NCI-H82 treated with DMSO at 0.1 percent for 48 hours (cell line): ENCODE measurements around the gene IL11.
A peak's percentile ranks its signal among the peaks of the same experiment; 100 is the strongest.
"Not testable (repeated sequence)": the region's sequence is repeated elsewhere in the genome, so short reads cannot be mapped to it uniquely, and the experiment has no call there.

Source experiments
- DNase-seq: peaks from one replicate; lab custom pipeline; 2025; ENCODE audit not compliant: unreplicated experiment; lab: John Stamatoyannopoulos, UW

The IL11 gene

GRCh38 chr19:55370305-55370988 lies at the start of gene IL11:
TSS of gene IL11 (minus strand) at chr19:55370463. CDS start at chr19:55370310, 153 bp downstream.
- no peak for DNase-seq

DNA sequence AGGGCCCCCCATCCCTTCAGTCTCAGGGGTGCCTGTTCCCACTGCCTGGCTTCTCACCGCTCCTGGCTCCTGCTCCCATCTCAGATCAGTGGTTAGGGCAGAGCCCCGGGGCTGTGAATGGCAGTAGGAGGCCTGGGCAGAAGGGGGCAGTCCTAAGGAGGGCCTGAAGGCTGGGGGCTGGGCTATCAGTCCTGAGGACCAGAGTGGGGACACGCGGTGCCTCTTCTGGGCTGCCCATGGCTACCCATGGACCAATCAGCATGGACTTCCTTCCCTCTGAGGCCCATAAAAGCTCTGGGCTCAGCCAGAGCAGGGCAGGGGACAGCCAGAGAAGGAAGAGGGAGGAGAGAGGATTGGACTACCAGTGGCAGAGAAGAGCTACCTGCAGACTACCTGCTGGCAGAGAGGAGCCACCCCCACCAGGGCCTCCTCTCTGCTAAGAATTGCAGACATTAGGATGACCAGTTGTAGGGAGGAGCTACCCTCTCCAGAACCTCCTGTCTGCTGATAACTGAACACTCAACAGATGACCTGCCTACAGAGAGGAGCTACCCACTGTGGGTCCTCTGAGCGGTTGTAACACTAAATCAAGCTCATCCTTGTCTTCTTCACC lies 49.5 kb upstream of the IL11 start:
- no peak for DNase-seq

DNA sequence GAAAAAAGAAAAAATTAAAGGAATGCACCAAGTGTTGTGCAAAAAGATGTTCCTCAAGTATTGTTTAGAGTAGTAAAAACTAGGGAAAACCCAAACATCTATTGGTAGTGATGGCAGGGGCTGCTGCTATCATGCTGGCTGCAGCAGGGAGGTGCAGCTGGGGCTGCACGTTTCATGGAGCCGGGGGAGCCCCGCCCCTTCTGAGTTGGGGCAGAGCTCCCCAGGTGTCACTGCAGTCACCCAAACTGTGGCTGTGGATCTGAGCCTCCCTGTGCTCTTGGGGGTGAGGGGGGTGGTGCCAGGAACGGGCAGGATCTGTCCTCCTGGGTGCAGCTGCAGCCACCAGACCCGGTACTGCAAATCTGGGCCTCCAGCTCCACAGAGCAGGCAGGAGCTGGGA lies 48.8 kb upstream of the IL11 start:
- DNase-seq = no peak

GRCh38 chr19:55418185-55418584 lies 47.9 kb upstream of the IL11 start:
- DNase-seq = peak; percentile 63

- DNase-seq = no peak
These were observed 39.9 kb upstream of the IL11 start for GRCh38 chr19:55410168-55410567.

DNA sequence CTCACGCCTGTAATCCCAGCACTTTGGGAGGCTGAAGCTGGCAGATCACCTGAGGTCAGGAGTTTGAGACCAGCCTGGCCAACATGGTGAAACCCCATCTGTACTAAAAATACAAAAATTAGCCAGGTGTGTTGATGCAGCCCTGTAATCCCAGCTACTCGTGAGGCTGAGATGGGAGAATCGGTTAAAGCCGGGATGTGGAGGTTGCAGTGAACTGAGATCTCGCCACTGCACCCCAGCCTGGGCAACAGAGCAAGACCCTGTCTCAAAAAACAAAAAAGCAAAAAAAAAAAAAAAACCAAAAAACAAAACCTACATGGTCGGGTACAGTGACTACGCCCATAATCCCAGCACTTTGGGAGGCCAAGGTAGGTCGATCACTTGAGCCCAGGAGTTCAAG lies 38.9 kb upstream of the IL11 start:
- DNase-seq = not testable (repeated sequence)

DNA sequence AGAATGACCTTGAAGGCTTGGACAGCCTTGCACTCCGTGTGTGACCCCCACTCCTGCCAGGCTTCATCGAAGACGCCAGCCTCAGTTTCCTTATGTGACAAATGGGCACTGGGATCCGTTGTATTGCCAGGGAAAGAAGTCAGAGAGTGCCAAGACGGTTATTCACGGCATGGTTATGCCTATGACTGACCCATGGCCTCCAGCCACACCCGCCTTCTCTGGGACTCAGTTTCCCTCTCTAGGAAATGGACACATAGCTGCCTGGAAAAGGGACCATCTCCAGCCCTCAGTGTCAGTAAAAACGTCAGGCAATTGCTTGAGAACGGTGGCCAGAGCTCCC lies 38.2 kb upstream of the IL11 start:
- DNase-seq = no peak

DNA sequence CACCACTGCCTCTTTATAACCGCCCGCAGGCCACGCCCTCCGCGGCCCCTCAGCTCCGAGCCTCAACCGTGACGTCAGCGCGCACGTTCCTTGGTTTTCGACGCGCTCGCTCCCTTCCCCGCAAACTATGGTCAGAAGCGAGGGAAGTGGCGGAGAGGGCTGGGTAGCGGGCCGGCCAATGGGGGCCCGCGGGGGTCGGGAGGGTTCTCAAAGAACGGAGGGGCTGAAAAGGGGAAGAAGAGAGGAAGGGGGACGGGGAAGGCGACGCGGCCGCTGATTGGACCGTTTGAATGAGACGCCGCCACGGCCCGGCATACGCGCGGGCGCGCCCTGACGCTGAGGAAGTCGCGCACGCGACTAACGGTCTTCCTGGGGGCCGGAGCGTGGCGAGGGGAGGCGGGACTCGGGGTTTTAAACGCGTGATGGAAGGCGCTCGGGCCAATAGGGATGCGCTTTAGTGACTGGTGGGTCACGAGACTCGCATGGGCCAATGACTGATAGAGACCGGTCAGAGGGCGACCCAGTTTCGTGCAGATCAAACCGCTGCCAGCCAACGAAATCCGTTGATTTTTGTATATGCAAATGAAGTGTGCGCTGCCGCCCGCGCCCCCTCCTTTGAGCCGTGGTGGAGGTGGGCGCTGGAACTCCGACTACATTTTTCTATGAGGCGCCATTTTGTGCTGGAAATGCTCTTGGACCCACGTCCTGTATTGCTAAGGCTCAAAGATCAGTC lies 37.7 kb upstream of the IL11 start:
- peak; percentile 99 for DNase-seq

DNA sequence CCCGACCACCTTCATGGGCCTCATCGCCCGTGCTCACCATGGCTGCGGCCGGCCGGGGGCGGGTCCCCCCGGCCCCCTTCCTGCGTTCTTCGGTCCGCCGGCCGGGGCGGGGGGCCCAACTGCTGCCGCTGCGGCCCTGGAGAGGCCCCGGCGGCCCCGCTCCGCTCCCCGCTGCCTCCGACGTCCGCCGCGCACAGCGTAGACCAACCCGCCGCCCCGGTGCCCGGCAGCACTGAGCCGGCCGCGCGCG lies 37.2 kb upstream of the IL11 start, which contains the start of gene UBE2S:
UBE2S (minus strand) TSS at position 239 of the 250 bp plus-strand sequence; CDS start at position 40, 199 bp downstream.
- not testable (repeated sequence) for DNase-seq

- no peak for DNase-seq
These were observed 36.7 kb upstream of the IL11 start for GRCh38 chr19:55406826-55407549.

DNA sequence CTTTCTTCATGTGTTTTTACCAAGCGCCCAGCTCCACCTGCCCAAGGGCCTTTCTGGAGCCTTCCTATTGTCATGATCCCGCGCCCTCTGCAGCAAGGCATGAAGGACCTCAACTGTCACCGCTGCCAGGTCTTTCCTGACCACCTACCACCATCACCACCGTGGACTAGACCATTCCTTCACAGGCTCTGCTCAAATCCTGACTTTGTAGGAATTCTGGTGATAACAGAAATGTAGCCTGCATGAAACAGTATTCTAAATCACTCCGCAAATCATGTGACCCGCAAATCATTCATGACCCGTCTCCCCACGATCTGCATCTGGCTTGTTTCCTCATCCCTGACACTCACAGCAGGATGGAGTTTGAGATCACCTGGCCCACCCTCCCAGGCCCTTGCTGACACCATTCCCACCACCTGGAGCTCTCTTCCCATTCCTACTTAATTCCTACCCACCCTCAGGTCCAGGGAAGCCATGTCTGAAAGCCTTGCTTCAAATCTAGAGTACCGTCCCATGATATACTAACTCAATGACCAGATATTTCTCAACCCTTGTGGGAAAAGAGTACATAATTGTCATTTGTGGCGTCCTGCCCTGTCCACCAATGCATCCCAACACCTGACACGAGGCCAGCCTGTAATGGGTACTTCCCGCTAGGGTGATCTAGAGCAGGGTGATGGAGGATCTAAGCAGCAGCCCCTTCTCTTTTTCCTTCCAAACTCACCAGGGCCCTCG lies 36.0 kb upstream of the IL11 start:
- DNase-seq = no peak

DNA sequence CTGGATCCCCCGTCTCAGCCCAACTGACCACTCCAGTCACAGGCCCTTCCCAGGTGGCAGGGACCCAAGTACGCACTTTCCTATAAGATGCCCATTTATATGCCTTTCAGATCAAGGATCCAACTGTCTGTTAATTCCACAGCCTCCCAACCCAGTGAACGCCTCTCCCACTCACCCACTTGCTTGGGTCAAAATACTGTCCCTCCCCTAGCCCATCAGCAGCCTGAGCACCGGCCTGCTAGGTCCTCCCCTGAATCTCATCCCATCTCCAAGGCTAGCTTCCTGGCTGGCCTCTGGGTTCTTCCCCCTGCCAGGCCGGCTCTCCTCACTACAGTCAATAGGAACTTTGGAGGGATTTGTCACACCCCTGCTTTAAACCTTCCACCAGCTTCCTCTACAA lies 35.4 kb upstream of the IL11 start:
- no peak for DNase-seq

DNA sequence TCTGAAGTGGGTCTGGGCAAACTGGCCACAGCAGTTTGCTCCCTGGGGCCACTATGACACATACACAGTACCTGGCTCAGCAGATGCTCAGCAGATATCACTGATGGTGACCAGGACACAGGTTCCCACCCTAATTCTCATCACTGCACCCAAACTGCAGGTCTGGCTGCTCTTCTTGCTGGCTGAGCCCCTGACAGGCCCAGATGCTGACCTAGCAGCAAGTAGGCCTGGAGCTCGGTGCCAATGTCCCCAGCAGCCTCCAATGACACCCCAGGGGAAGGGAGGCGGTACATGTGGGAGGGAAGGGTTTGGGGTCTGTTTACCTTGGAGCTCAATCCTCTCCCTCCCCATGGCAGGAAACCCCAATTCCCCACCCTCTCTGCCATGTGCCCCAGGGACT lies 32.2 kb upstream of the IL11 start:
- no peak for DNase-seq

GRCh38 chr19:55401390-55401789 lies 31.1 kb upstream of the IL11 start:
- DNase-seq = not testable (repeated sequence)

- peak; percentile 81 for DNase-seq
These were observed 30.2 kb upstream of the IL11 start for GRCh38 chr19:55400281-55401087.

GRCh38 chr19:55398200-55398925 lies 28.1 kb upstream of the IL11 start:
- no peak for DNase-seq

DNA sequence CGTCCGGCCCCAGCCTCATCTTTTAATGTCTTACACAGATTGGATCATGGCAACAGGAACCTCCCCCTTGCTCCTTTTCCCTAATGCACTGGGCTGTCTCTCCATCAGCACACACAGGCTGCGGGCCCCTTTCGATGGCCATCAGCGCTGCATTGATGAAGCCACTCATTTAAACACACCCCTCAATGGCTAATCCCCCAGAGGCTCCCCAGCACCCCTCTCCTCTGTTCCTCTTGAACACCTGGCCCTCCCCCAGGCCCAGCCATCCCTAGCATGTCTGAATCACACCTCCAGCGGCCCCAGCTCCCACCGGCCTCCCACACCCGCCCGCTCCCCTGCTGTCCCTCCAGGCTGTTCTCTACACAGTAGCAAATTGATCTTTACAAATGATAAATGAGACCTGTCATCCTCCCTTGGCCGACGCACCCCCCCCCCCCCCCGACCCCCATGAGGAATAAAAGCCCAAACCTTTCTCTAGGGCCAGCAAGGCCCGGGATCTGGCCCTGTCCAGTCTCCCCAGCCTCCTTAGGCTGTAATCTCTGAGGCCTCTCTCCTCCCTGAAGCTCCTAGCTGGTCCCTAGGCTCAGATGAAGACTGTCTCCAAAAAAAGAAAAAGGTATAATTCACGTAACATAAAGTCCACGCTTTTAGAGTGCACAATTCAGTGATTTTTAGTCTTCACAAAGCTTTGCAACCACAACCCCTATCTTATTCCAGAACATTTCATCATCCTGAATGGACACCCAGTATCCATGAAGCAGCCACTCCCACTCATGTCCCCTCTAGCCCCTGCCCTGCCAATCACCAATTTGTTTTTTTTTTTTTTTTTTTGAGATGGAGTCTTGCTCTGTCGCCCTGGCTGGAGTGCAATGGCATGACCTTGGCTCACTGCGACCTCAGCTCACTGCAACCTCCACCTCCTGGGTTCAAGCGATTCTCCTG lies 22.8 kb upstream of the IL11 start:
- no peak for DNase-seq
